ENCODE results near the gene EPHB6.

EPHB6 gene

GRCh38 chr7:142915315-142915714 lies 60.4 kb downstream of the EPHB6 start:
- no peak for TF ChIP-seq CTCF (IDR thresholded peaks at IDR 0.05)

GRCh38 chr7:142916508-142916907 lies 61.6 kb downstream of the EPHB6 start:
- TF ChIP-seq CTCF (IDR thresholded peaks at IDR 0.05), result no peak

- TF ChIP-seq CTCF (IDR thresholded peaks at IDR 0.05), result no peak
Measured at GRCh38 chr7:142917447-142917846, 62.6 kb downstream of the EPHB6 start.

- TF ChIP-seq CTCF (IDR thresholded peaks at IDR 0.05), result no peak
Measured at GRCh38 chr7:142918901-142919300, 64.0 kb downstream of the EPHB6 start.

GRCh38 chr7:142919656-142920055 lies 64.8 kb downstream of the EPHB6 start:
- no peak for TF ChIP-seq CTCF (IDR thresholded peaks at IDR 0.05)

All from LNCAP (cell line).